NCI-H1436 (cell line): ENCODE results near the gene JMJD7.
"Not testable (repeated sequence)": the region's sequence is repeated elsewhere in the genome, so short reads cannot be mapped to it uniquely, and the experiment has no call there.

Source experiments
- DNase-seq: peaks from one replicate; lab custom pipeline; 2025; lab: John Stamatoyannopoulos, UW

Gene JMJD7

DNA sequence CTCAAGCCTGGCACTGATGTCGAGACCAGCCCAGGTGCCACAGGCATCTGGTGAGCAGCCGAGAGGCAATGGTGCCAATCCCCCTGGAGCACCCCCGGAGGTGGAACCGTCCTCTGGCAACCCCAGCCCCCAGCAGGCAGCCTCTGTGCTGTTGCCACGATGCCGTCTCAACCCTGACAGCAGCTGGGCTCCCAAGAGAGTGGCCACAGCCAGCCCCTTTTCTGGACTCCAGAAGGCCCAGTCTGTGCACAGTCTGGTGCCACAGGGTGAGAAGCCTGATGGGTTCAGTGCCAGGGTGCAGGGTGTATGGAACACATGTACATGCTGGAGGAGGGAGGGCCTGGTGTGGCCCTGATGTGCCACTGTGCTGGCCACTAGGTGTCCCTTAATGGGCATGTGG, 4.9 kb upstream of the JMJD7 start:
- no peak for DNase-seq

DNA sequence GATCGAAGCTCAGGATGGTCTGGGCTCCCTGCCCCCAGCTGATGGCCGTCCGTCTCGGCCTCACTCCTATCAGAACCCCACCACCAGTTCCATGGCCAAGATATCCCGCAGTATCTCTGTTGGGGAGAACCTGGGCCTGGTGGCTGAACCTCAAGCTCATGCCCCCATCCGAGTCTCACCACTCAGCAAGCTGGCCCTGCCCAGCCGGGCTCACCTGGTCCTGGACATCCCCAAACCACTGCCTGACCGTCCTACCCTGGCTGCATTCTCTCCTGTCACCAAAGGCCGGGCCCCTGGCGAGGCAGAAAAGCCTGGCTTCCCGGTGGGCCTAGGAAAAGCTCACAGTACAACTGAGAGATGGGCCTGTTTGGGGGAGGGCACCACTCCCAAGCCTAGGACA, 4.4 kb upstream of the JMJD7 start:
- no peak for DNase-seq

DNA sequence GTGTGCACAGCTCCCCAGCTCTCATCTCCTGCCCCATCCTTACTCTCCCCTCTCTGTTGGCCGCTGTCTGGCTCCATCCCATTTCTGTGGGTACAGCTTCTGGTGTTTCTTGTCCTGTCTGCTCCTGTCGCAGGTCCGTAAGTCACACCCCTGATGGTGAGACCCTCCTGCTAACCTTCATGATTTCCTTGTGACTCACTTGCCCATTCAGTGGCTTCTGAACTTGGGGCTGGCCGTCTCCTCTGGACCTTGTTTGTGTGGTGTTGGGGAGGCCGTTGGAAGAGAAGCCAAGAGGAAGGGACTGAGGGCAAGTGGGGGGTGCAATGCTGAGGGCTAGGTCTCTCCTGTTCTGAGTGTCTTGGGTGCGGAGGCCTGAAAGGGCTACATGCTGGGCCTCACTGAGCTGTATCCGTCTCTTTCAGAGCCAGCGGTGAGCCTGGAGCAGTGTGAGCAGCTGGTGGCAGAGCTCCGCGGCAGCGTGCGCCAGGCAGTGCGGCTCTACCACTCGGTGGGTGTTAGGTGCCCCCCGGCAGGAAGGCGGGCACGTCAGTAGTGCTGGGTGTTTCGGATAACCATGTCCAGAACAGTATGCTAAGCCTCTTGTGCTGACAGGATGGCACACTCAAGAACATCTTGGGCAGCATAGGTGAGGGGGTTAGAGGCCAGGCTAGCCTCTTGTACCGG, 3.7 kb upstream of the JMJD7 start:
- no peak for DNase-seq

DNA sequence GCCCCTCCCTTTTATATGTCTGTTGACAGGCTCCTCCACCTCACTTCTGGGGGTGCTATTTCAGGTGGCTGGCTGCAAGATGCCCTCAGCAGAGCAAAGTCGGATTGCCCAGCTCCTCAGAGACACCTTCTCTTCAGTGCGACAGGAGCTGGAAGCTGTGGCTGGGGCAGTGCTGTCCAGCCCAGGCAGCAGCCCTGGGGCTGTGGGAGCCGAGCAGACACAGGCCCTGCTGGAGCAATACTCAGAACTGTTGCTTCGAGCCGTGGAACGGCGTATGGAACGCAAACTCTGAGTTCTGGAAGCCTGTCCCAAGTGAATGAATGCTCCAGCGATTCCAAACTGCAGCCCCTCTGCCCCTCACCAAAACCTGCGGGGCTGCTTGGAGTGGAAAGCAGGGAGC, 2.7 kb upstream of the JMJD7 start:
- DNase-seq, result no peak

DNA sequence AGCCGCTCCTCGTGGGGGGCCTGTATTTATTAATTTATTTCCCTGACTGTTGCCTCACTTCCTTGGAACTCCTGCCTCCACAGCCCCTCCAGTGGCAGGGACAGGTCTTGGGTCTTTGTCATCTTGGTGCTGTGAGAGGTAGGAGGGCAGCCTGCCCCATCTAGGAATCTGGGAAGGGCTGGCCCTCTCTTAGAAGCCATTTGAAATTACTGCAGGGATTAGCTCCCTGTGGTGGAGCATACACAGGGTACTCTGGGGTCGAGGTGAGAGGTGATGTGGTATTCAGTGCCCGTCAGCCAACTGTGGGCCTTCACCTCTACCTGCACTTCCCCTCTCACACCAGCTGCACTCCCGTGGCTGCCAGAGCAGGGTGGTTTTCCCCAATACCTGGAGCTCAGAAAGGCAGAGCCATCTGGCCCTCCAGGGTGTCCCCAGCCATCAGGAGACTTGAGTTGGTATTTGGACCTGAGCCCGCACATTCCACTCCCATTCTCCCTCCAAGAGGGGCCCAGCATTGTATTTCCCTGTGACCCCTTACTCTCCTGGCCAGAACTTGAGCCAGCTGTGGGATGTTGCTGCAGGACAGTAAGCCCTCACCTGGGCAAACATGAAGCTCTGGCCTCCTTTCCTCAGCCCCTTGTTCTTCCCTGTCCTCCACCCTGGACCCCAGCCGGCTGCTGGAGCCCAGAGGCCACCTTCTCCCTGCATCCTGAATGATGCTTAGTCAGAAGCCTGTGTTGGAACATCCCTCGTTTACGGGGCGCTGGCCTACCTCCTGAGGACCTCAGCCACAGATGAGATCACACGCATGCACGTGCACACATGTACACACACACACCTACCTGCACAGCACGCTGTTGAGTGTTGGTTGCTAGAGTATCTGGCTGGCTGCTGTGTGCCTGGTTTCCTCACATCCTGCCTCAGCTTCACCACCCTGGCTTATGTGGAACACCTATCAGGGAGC, 2.0 kb upstream of the JMJD7 start:
- no peak for DNase-seq

DNA sequence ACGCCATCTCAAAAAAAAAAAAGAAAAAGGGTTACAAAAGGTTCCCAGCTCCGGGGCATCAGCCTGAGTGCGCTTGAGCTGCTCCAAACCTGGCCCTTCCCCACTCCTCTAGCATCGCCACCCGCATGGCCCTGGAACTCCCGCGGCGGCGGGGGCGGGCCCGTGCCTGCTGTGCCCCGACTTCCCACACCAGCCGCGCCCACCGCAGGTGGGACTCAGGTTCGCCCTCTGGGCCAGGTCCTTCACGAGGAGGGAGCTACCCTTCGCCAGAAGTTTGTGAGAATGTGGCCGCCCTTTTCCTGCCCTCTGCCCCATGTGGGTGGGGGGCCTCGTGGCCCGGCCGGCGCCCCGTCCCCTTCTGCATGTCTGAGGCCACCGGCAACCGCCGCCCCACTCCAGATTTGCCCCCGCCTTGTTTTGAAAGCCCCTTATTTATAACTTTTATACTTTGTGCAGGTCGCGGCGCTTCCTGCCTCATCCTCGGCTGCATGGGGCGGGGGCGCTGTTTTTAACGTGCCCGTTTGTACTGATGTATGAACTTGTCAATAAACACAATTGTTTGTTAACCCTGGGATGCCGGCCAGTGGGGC, 507 bp upstream of the JMJD7 start:
- DNase-seq, result no peak

DNA sequence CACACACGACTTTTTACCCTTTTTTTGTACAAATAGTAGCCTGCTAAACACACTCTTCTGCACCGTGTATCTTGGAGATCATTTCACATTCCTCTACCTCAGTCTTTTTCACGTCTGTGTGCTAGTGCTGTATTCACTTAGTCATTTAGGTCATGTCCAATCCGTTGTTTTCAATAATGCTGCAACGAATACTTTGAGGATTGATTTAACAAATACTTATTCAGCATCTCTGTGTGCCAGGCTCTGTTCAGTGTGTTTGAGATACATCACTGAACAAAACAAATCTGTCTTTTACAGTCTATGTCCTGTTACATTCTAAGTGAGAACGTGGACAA, 882 bp downstream of the JMJD7 start:
- DNase-seq, result no peak

DNA sequence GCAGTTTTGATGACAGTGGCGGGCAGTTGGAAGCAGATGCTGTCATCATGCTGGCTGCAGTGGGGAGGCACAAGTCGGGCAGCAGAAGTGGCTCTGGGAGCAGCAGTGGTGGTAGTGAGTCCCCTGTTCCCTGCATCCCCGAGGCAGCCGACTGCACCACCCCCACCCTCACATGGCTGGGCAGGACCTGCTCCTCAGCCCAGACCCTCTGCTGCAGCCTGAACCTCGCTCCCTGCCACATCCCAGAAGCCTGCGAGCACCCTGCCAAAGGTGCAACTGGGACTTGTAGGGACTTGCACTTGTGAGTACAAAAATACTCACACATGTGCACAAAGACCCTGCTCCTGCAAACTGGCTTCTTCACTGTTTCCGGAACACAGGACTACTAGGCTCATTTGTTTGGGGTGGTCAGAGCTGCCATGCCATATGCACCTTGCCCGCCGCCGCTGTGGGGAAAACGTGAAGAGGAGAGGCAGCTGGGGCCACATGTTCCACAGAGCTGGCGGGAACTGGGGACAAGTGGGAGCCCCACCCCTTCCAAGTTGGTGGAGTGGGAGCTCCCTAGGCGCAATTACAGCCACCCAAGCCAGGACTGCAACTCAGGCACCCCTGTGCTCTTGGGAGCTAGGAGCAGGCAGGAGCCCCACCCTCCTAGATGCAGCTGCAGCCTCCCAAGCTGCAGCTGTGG, 2.2 kb downstream of the JMJD7 start:
- no peak for DNase-seq

DNA sequence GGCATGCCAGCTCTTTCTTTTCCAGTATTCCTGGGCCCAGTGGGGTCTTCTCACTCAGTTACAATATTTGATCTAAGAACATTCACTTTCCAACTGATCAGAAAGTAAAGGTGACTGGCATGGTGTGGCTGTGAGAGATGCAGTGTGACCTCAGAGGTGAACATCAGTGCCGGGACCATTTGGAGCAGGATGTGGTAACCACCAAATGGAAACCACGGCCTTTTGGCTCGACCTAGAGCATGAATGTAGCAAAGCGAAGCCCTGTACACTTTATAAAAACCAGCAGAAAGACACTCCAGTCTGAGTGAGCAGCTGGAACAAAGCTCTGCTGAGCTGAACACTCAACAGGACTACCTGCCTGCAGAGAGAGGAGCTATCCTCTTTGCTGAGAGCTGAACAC, 3.4 kb downstream of the JMJD7 start:
- DNase-seq, result not testable (repeated sequence)

DNA sequence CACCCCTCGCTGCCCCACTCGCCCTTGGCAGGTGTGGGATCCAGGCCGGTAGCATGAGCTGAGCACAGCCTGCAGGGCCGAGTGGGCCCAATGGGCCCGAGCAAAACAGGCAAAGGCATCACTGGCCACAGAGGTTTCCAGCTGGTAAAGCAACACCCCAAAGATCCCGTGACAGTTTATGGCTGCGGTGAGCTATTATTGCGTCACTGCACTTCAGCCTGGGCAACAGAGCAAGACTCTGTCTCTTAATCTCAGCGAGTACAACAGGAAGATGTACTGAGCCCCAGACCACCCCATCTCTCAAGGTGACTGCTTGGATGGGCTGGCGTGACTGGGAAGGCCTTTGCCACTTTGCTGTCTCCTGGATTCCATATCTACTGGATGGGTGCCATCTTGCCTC, 4.3 kb downstream of the JMJD7 start:
- DNase-seq, result no peak

DNA sequence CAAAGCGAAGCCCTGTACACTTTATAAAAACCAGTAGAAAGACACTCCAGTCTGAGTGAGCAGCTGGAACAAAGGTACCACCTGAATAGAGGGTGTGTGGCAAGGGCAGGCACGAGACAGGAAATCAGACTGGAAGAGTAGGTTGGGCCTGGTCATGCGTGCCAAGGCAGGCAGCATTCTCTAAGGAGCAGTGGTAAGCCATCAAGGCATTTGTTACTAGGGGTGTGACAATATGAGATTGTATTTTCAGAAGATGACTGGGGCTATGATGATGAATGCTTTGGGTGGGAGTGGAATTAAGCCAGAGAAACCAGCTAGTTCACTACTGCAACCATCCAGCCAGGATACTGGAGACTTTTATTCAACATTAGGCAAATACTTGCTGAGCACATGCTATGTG, 5.0 kb downstream of the JMJD7 start:
- DNase-seq, result no peak

DNA sequence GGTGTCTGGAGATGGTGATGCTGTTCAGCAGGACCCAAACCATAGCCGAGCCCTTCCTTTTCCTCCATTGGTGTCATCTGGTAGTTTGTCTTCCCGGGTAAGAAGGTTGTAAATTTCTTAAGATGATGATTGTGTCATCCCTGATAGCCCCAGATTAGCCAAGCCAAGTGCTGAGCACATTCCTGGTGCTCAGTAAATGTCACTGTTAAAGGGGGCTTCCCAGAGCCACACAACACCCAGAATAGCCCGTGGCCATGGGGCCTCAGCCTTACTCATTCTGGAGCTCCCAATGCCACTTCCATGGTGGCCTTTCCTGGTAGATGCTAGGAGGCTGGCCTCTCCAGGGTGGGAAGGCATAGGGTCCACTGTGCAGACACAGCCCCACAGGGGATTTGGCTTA, 6.2 kb downstream of the JMJD7 start:
- DNase-seq, result no peak

DNA sequence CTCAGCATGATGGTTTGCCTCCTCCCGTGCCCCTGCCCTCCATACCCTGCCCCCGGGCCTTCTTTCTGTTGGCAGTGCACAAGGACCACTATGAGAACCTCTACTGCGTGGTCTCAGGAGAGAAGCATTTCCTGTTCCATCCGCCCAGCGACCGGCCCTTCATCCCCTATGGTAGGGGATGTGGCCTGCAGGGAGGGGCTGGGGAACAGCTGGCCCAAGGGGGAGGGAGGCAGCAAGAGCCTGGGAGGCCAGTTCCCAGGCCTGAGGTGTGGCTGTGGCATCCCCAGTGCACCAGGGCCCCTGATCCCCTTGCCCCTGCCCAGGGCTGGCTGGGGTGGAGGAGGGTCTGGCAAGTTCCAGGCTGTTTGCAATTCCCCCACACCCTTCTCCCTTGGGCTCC, 8.2 kb downstream of the JMJD7 start:
- no peak for DNase-seq

DNA sequence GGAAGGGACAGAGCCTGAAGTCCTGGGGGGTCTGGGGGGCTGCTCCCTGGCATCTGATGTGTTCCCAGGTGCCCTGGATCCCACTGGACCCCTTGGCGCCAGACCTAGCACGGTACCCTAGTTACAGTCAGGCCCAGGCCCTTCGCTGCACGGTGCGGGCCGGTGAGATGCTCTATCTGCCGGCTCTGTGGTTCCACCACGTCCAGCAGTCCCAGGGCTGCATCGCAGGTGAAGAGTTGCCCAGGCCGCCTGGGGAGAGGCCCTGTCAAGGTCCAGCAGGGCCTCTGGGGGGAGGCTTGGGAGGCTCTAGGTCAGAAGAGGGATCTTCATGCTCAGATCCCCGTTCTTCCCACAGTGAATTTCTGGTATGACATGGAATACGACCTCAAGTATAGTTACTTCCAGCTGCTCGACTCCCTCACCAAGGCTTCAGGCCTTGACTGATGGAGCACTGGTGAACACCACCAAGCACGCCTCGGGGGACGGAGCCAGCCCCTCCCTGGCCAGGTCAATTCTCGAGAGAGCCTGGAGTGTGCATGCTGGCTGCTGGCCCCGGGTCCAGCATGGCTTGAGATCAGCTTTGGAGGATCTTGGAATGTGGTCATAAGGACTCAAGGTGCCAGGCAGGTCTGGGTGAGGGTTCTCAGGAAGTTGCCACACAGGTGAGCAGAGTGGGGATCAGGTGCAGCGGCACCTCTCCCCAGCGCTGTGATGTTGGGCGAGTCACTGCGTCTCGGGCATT, 9.0 kb downstream of the JMJD7 start:
- DNase-seq, result no peak

DNA sequence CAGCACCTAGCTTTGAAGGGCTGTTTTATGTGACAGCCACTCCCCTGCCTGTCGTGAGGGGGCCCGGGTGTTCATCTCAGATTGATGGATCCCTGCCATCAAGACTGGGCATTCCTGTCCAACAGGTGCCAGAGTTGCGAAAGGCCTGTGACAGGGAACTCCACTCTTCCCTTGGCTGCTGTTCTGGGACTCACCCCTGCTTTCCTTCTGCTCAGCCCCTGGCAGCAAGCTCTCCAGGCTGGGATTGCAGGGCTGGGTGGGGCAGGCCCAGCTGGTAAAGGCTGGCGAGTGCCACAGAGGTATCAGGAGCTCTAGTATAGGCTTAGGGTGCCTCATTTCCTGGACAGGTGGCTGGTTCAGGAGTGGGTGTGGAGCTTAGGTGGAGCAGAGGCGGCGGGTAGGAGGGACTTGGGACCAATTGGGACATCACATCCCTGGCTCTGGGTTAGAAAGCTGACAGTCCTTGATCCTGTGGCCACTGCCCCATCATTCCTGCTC, 10.6 kb downstream of the JMJD7 start, which contains the start of gene PLA2G4B:
TSS of gene PLA2G4B (plus strand) at position 448 of the 498 bp plus-strand sequence. CDS start 67 bp downstream, outside the sequence.
- DNase-seq, result no peak

DNA sequence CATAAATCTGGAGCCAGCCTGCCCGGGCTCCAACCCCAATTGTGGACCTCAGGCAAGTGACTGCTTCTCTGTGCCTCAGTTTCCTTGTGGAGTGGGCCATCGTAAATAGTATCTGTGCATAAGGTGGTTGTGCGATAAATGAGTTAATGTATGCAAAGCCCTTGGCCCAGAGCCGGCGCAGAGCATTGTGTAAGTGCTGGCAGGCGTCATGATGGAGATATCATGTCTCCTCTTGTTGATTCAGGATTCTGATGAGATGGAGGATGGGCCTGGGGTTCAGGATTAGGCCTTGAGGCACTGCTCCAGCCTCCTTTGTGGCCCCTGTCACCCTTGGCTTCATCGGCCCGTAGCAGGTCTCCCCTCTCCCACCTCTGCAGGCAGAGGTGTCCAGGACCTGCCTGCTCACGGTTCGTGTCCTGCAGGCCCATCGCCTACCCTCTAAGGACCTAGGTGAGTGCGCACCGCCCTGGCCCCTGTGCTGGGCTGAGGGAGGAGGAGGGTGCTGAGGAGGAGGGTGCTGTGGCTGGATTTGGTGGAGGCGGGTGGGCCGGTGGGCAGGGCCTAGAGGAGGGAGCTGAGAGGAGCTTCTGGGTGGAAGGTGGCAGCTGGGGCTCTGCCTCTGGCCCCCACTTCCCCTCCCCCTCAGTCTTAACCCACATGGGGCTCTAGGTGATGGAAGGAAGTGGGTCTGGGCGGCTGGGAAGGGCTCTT, 12.0 kb downstream of the JMJD7 start:
- DNase-seq, result no peak

DNA sequence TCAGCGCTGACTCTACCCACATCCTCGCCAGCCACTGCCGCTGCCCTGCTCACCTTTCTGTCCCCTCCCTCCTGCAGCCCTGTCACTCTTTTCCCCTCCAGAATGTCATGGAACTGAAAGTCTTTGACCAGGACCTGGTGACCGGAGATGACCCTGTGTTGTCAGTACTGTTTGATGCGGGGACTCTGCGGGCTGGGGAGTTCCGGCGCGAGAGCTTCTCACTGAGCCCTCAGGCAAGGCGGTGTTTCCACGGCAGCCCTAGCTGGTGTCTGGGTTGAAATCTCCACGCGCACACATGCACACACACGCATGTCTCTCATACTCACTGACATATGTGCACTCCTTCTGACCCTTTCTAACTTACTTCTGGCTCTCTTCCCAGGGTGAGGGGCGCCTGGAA, 12.8 kb downstream of the JMJD7 start:
- DNase-seq, result no peak

DNA sequence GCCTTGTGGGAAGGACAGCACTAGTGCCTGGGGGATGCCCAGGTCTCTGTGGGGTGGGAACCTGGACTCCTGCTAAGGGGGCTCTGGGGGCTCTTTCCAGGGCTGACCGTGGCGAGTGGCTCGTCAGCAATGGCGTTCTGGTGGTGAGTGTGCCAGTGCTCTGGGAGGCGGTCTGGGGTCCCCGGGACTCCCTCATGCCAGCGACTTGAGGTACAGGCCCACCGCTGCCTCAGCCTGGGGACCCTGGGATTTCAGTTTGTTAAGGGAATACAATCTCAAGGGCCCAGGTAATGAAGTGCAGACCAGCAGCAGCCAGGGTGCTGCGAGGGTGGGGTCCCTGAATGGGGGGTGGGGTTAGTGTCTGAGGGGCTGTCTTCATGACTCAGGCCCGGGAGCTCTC, 13.2 kb downstream of the JMJD7 start:
- DNase-seq, result no peak

DNA sequence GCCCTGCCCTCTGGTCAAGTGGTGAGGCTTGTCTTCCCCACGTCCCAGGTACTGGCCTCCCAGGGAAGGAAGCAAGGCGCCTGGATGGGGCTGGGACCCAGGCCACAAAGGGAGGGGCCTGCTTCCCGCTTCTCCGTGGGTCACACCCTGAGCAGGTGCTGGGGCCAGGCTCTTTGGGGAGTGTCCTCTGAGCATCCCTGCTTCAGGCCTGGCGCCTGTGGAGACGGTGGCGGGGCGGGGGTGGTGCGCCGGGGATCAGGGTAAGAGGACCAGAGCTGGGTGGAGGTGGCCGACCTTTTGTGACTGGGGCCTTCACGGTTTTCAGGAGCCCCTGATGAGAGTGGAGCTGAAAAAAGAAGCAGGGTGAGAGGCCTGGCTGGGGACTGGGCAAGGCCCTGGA, 14.3 kb downstream of the JMJD7 start:
- no peak for DNase-seq

DNA sequence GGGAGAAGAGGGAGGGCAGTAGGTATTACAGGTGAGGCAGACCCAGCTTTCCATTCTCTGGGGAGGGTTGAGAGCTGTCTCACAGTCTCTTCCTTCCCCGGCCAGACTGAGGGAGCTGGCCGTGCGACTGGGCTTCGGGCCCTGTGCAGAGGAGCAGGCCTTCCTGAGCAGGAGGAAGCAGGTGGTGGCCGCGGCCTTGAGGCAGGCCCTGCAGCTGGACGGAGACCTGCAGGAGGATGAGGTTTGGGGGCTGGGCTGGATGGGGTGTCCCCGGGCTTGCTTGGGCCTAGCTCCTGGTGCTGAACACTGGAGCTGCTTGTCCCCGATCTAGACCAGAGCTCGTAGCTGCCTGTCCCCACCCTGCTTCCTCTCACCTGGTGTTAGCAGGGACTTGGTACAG, 15.7 kb downstream of the JMJD7 start:
- no peak for DNase-seq

DNA sequence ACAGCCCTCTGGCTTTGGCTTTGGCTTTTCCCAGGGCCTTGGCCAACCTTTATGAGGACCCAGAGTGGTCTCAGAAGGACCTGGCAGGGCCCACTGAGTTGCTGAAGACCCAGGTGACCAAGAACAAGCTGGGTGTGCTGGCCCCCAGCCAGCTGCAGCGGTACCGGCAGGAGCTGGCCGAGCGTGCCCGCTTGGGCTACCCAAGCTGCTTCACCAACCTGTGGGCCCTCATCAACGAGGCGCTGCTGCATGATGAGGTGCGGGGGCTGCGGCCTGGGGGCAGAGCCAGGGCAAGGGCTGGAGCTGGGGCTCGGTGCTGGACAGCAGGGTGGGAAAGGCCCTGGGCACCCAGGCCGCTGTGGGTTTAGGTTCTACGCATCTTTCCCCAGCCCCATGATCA, 16.9 kb downstream of the JMJD7 start:
- no peak for DNase-seq
